Activated CD8-positive, alpha-beta T cell treated with anti-CD3 and anti-CD28 coated beads for 36 hours (primary cell): ENCODE results near the gene MTURN. TPM values are rescaled to one million over a fixed set of nuclear protein-coding genes. Genes with fewer than 3 reads are reported as not detected.

Experiments used
- ATAC-seq: fragments of 200-7000 bp; cut with Tn5 transposase; one replicate; pipeline ENCODE4 v1.10.0; 2021; ENCODE audit warnings: mild to moderate bottlenecking, moderate library complexity
- CTCF ChIA-PET: fragments of 350-600 bp; sonication (Branson Sonifier 250); formaldehyde crosslinking; loops from one replicate; lab custom pipeline; 2021; ENCODE audit warnings: antibody characterized with exemption; lab: Charles Lee
- POLR2A ChIA-PET: fragments of 350-600 bp; sonication (Branson Sonifier 250); formaldehyde crosslinking; loops from one replicate; lab custom pipeline; 2021; ENCODE audit warnings: antibody characterized with exemption; lab: Charles Lee
- DNase-seq: peaks from one replicate; pipeline ENCODE4 v3.0.0-alpha.2; 2020
- H3K27ac Mint-ChIP-seq: one replicate; pipeline ENCODE4 v1.8.0; 2021; ENCODE audit warnings: mild to moderate bottlenecking, mixed read lengths
- H3K27me3 Mint-ChIP-seq: one replicate; pipeline ENCODE4 v1.8.0; 2021; ENCODE audit warnings: mixed read lengths
- H3K36me3 Mint-ChIP-seq: one replicate; pipeline ENCODE4 v1.8.0; 2021; ENCODE audit warnings: low read depth, mixed read lengths
- H3K4me1 Mint-ChIP-seq: one replicate; pipeline ENCODE4 v1.8.0; 2021; ENCODE audit warnings: low read depth, mixed read lengths
- H3K4me3 Mint-ChIP-seq: one replicate; pipeline ENCODE4 v1.8.0; 2021; ENCODE audit warnings: mild to moderate bottlenecking, moderate library complexity, mixed read lengths
- H3K9me3 Mint-ChIP-seq: one replicate; pipeline ENCODE4 v1.8.0; 2021; ENCODE audit warnings: mixed read lengths
- CTCF ChIP-seq: fragments of 200-600 bp; IDR thresholded peaks from one replicate; pipeline ENCODE4 v1.8.0; 2022; ENCODE audit warnings: antibody characterized with exemption, mild to moderate bottlenecking
- intact Hi-C: fragments of 100-400 bp; cut with micrococcal nuclease; formaldehyde crosslinking; loops from one replicate; pipeline ENCODE4 v1.10.0; 2022
- total RNA-seq, 2 experiments: library from RNA; stranded (reverse); gene quantifications; one replicate each; pipeline ENCODE4 v1.2.3, GENCODE V29; 2021

Gene MTURN
- total RNA-seq, 2 experiments from 2014 or later: 3.2 to 3.3 TPM

- POLR2A ChIA-PET: no interaction called here
- no peaks in the 10 kb centered on the region for H3K27me3 Mint-ChIP-seq
- ATAC-seq (no peak), DNase-seq (no peak)
- CTCF ChIA-PET: no interaction called here
- intact Hi-C loops: no loop called here
- H3K4me1 Mint-ChIP-seq: peaks cover 3% of the 10 kb centered on the region
- H3K27ac Mint-ChIP-seq: no peak overlapping the region
- TF ChIP-seq CTCF: no peak
- peaks cover 2% of the 10 kb centered on the region for H3K36me3 Mint-ChIP-seq
- H3K4me3 Mint-ChIP-seq: no peak overlapping the region
- peaks cover 9% of the 10 kb centered on the region for H3K9me3 Mint-ChIP-seq
Observed at GRCh38 chr7:30116771-30117170, 18.0 kb upstream of the MTURN start.

GRCh38 chr7:30117896-30118295, 16.9 kb upstream of the MTURN start:
- Mint-ChIP-seq H3K9me3 (peaks cover 8% of the 10 kb centered on the region), H3K4me1 (peaks cover 3% of the 10 kb centered on the region), H3K27me3 (no peaks in the 10 kb centered on the region), H3K27ac (no peak overlapping the region), H3K36me3 (peaks cover under 1% of the 10 kb centered on the region), H3K4me3 (no peak overlapping the region)
- intact Hi-C loops: no loop called here
- ChIA-PET POLR2A (no interaction called here), CTCF (no interaction called here)
- ATAC-seq: no peak
- DNase-seq: no peak
- no peak for TF ChIP-seq CTCF

- POLR2A ChIA-PET: no interaction called here
- no peaks in the 10 kb centered on the region for H3K27me3 Mint-ChIP-seq
- TF ChIP-seq CTCF: no peak
- H3K36me3 Mint-ChIP-seq: no peaks in the 10 kb centered on the region
- H3K27ac Mint-ChIP-seq: no peak overlapping the region
- no peak overlapping the region for H3K4me3 Mint-ChIP-seq
- intact Hi-C loops: no loop called here
- no peaks in the 10 kb centered on the region for H3K9me3 Mint-ChIP-seq
- no peak for ATAC-seq
- CTCF ChIA-PET: no interaction called here
- no peak for DNase-seq
- H3K4me1 Mint-ChIP-seq: peaks cover under 1% of the 10 kb centered on the region
Observed at GRCh38 chr7:30119890-30120577, 14.8 kb upstream of the MTURN start.

GRCh38 chr7:30133736-30134610, 813 bp upstream of the MTURN start:
- CTCF ChIA-PET: interaction anchor here (0.7 to 1.4 kb wide), 3 partner anchors 13 to 220 kb away, joined by 3 to 7 read pairs (median 5); no protein-coding TSS in a partner anchor
- peak overlapping the region; percentile 32 for H3K27ac Mint-ChIP-seq
- H3K4me1 Mint-ChIP-seq: peaks cover 6% of the 10 kb centered on the region
- peak overlapping the region; percentile 75 for H3K4me3 Mint-ChIP-seq
- intact Hi-C loops: no loop called here
- ATAC-seq: no peak
- no peak for TF ChIP-seq CTCF
- POLR2A ChIA-PET: interaction anchor here (1.1 to 1.2 kb wide), 3 partner anchors 10 to 345 kb away, joined by 3 read pairs; partner anchors contain the start of gene NOD1
- no peak for DNase-seq
- peaks cover 10% of the 10 kb centered on the region for H3K27me3 Mint-ChIP-seq
- H3K9me3 Mint-ChIP-seq: no peaks in the 10 kb centered on the region
- H3K36me3 Mint-ChIP-seq: no peaks in the 10 kb centered on the region
